OCI-LY7 (cell line): Measurements from ENCODE around the gene TEPSIN.

Source experiments
- CTCF ChIP-seq: fragments of 200-600 bp; sonication (generic); conservative IDR thresholded peaks from 2 replicates; pipeline ENCODE4 v1.5.1; 2014; ENCODE audit warnings: mild to moderate bottlenecking, antibody characterized with exemption, low read length, moderate library complexity, mixed read lengths
- EZH2phosphoT487 ChIP-seq: fragments of 200-600 bp; sonication (generic); IDR thresholded peaks from 2 replicates; pipeline ENCODE4 v1.6.1; 2018; ENCODE audit warnings: low read depth, borderline replicate concordance, mild to moderate bottlenecking, mixed run types, antibody characterized with exemption, low read length, moderate library complexity, mixed read lengths

- TF ChIP-seq CTCF (no peak), EZH2phosphoT487 (no peak)
Observed at GRCh38 chr17:81191116-81191515, 47.7 kb downstream of the TEPSIN start.
